Astrocyte of the spinal cord (primary cell): ENCODE results near the gene HDAC8.
"Not testable (repeated sequence)": the region's sequence is repeated elsewhere in the genome, so short reads cannot be mapped to it uniquely, and the experiment has no call there.

Source experiments
- DNase-seq: peaks from one replicate; pipeline ENCODE4 v3.0.0; 2011; ENCODE audit warnings: low read depth, low spot score
- H3K4me3 ChIP-seq: 2 replicates; pipeline ENCODE4 v1.5.1; 2011; ENCODE audit warnings: low read depth, mild to moderate bottlenecking, low read length, moderate library complexity
- CTCF ChIP-seq: IDR thresholded peaks from 2 replicates; pipeline ENCODE4 v1.5.1; 2012; ENCODE audit warnings: low read depth, mild to moderate bottlenecking, low read length, inconsistent platforms
- in situ Hi-C: cut with HindIII; loops from 2 replicates; pipeline ENCODE4 v1.10.0; 2017; ENCODE audit warnings: low sequenced_read_pairs

The HDAC8 gene

GRCh38 chrX:72465889-72466288, 106.8 kb downstream of the HDAC8 start:
- no peak overlapping the region for H3K4me3 ChIP-seq
- DNase-seq, result no peak
- no peak for TF ChIP-seq CTCF
- in situ Hi-C loops, result no loop called here

GRCh38 chrX:72461766-72462165, 110.9 kb downstream of the HDAC8 start:
- H3K4me3 ChIP-seq, result no peak overlapping the region
- no peak for DNase-seq
- no peak for TF ChIP-seq CTCF
- in situ Hi-C loops, result no loop called here

GRCh38 chrX:72461288-72461687, 111.4 kb downstream of the HDAC8 start:
- in situ Hi-C loops, result no loop called here
- no peak for TF ChIP-seq CTCF
- H3K4me3 ChIP-seq, result no peak overlapping the region
- DNase-seq, result no peak

- no peak overlapping the region for H3K4me3 ChIP-seq
- in situ Hi-C loops, result no loop called here
- no peak for TF ChIP-seq CTCF
- DNase-seq, result no peak
Measured at GRCh38 chrX:72460715-72461114, 111.9 kb downstream of the HDAC8 start.

GRCh38 chrX:72449034-72449433, 123.6 kb downstream of the HDAC8 start:
- DNase-seq, H3K4me3 ChIP-seq, in situ Hi-C loops: not testable (repeated sequence)

GRCh38 chrX:72440764-72441163, 131.9 kb downstream of the HDAC8 start:
- DNase-seq, H3K4me3 ChIP-seq, in situ Hi-C loops: not testable (repeated sequence)

GRCh38 chrX:72436010-72436409, 136.6 kb downstream of the HDAC8 start:
- no peak overlapping the region for H3K4me3 ChIP-seq
- in situ Hi-C loops, result no loop called here
- no peak for TF ChIP-seq CTCF
- no peak for DNase-seq

GRCh38 chrX:72430405-72430968, 142.2 kb downstream of the HDAC8 start:
- no peak overlapping the region for H3K4me3 ChIP-seq
- DNase-seq, result no peak
- in situ Hi-C loops, result no loop called here
- TF ChIP-seq CTCF, result no peak
